GM19467 (cell line): ENCODE data around the gene CCDC106.

ENCODE experiments used
- ATAC-seq: cut with Tn5 transposase; IDR thresholded peaks from one replicate; pipeline ENCODE4 v1.9.1; 2021; ENCODE audit warnings: mild to moderate bottlenecking, moderate library complexity; ENCODE audit not compliant: unreplicated experiment

The CCDC106 gene

GRCh38 chr19:55613930-55614710, 33.9 kb upstream of the CCDC106 start:
- no peak for ATAC-seq

GRCh38 chr19:55614711-55615542, 33.1 kb upstream of the CCDC106 start:
- no peak for ATAC-seq

GRCh38 chr19:55615543-55616394, 32.2 kb upstream of the CCDC106 start:
- ATAC-seq = no peak

GRCh38 chr19:55616395-55616875, 31.6 kb upstream of the CCDC106 start:
- ATAC-seq = no peak

- ATAC-seq = no peak
Measured at GRCh38 chr19:55617426-55617825, 30.6 kb upstream of the CCDC106 start.

- no peak for ATAC-seq
Measured at GRCh38 chr19:55618426-55618825, 29.6 kb upstream of the CCDC106 start.

GRCh38 chr19:55619286-55619685, 28.7 kb upstream of the CCDC106 start:
- ATAC-seq = no peak

GRCh38 chr19:55620410-55621204, 27.4 kb upstream of the CCDC106 start:
- ATAC-seq = no peak

GRCh38 chr19:55621205-55621672, 26.8 kb upstream of the CCDC106 start:
- no peak for ATAC-seq

GRCh38 chr19:55621673-55622231, 26.3 kb upstream of the CCDC106 start:
- ATAC-seq = no peak

GRCh38 chr19:55622242-55622969, 25.6 kb upstream of the CCDC106 start:
- ATAC-seq = no peak

- ATAC-seq = no peak
Measured at GRCh38 chr19:55623130-55623529, 24.9 kb upstream of the CCDC106 start.

GRCh38 chr19:55623561-55623960, 24.5 kb upstream of the CCDC106 start:
- ATAC-seq = no peak

GRCh38 chr19:55624109-55625003, 23.7 kb upstream of the CCDC106 start, which contains the start of gene ZNF784:
Gene ZNF784, minus strand, starts transcription at chr19:55624566. Its CDS starts 5 bp downstream, at chr19:55624561.
- no peak for ATAC-seq

- no peak for ATAC-seq
Measured at GRCh38 chr19:55625004-55625326, 23.0 kb upstream of the CCDC106 start.

GRCh38 chr19:55626350-55626749, 21.7 kb upstream of the CCDC106 start:
- no peak for ATAC-seq

- no peak for ATAC-seq
Measured at GRCh38 chr19:55632463-55632834, 15.6 kb upstream of the CCDC106 start.

GRCh38 chr19:55633861-55634260, 14.2 kb upstream of the CCDC106 start:
- no peak for ATAC-seq
